ENCODE data around the gene IQCH. TPM values are rescaled to one million over a fixed set of nuclear protein-coding genes. Genes with fewer than 3 reads are reported as not detected.

IQCH gene
- total RNA-seq, 1 donor from 2014 or later, result 1.5 TPM

DNA sequence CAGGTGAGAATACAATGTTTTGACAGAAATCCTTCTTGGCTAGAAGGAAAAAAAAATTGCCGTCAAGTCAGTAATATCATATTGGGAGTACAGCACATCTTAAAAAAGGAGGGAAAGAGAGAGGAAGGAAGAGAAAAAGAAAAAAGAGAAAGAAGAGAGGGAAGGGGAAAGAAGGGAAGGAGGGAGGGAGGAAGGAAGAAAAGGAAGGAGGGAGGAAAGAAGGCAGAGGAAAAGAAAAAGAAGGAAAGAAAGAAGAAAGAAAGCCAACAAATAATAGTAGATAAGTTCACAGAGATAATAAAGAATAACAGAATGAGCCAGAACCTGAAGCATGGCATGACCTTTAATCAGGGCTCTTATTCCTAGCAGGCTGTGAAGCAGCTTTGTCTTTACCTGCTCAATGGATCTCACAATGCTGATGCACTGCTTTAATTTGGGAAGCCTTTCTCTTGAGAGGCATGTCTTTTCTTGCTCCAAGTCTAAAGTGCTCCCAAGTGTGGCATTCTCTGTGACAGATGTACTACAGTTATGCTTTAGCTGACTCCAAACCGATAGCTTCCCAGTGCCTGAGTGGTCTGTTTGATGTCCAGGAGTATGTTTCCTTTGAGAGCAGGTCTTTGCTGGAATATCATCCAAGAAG, 114.9 kb downstream of the IQCH start:
- no peak for DNase-seq (ENCODE audit: extremely low spot score in 2 of 2)
- intact Hi-C loops (cut with DNase I), result no loop called here
- no peaks in the 10 kb centered on the region for H3K36me3 ChIP-seq
- no peak overlapping the region for H3K4me3 ChIP-seq
- TF ChIP-seq POLR2AphosphoS5 (IDR thresholded peaks at IDR 0.05; ENCODE audit: insufficient read depth in 1 of 2, low read depth in 1 of 2) (no peak), POLR2A (IDR thresholded peaks at IDR 0.05) (no peak)
- TF ChIP-seq, protein P1, sequence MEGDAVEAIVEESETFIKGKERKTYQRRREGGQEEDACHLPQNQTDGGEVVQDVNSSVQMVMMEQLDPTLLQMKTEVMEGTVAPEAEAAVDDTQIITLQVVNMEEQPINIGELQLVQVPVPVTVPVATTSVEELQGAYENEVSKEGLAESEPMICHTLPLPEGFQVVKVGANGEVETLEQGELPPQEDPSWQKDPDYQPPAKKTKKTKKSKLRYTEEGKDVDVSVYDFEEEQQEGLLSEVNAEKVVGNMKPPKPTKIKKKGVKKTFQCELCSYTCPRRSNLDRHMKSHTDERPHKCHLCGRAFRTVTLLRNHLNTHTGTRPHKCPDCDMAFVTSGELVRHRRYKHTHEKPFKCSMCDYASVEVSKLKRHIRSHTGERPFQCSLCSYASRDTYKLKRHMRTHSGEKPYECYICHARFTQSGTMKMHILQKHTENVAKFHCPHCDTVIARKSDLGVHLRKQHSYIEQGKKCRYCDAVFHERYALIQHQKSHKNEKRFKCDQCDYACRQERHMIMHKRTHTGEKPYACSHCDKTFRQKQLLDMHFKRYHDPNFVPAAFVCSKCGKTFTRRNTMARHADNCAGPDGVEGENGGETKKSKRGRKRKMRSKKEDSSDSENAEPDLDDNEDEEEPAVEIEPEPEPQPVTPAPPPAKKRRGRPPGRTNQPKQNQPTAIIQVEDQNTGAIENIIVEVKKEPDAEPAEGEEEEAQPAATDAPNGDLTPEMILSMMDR (IDR thresholded peaks at IDR 0.05), result no peak
- no peaks in the 10 kb centered on the region for H3K27me3 ChIP-seq
- H3K27ac ChIP-seq, result no peak overlapping the region
- H3K9me3 ChIP-seq, result no peaks in the 10 kb centered on the region
- H3K4me1 ChIP-seq, result no peaks in the 10 kb centered on the region

DNA sequence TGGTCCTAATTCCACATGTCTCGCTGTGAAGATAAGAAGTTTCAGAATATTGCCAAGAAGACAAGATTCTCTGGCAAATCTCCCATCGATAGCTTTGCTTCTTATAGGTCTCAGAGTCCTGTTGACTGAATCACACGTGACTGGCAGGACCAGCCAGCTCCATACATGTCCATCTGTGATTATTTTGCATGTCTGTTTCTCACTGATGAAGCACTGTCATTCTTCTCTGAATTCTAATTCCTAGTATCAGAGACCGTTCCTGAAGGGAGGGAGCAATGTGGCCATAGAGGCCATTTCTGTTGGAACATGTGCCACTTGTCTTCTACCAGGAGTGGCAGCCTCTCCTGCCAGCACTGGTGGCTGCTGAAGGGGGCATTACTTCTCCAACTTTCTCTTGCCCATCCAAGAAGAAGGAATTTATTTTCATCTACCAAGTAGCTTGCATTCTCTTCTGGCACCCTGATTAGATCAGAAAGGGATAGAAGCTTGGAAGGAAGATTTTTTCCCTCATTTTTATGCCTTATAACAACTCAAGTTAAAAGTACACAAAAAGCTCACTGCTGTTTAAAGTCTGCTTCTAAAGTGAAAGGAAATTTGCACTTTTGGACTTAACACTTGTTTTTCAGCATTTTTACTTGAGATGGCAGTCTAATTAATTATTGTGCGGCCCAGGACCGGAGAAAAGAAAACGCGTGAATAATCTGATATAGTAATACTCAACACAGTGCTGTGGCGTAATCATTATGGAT, 115.8 kb downstream of the IQCH start:
- H3K27ac ChIP-seq, result no peak overlapping the region
- intact Hi-C loops (cut with DNase I), result no loop called here
- H3K4me3 ChIP-seq, result no peak overlapping the region
- TF ChIP-seq POLR2AphosphoS5 (IDR thresholded peaks at IDR 0.05; ENCODE audit: insufficient read depth in 1 of 2, low read depth in 1 of 2) (no peak), POLR2A (IDR thresholded peaks at IDR 0.05) (no peak)
- TF ChIP-seq, protein P1 (IDR thresholded peaks at IDR 0.05), result no peak
- H3K9me3 ChIP-seq, result no peaks in the 10 kb centered on the region
- no peaks in the 10 kb centered on the region for H3K27me3 ChIP-seq
- H3K4me1 ChIP-seq, result no peaks in the 10 kb centered on the region
- DNase-seq (ENCODE audit: extremely low spot score in 2 of 2), result no peak
- H3K36me3 ChIP-seq, result no peaks in the 10 kb centered on the region

DNA sequence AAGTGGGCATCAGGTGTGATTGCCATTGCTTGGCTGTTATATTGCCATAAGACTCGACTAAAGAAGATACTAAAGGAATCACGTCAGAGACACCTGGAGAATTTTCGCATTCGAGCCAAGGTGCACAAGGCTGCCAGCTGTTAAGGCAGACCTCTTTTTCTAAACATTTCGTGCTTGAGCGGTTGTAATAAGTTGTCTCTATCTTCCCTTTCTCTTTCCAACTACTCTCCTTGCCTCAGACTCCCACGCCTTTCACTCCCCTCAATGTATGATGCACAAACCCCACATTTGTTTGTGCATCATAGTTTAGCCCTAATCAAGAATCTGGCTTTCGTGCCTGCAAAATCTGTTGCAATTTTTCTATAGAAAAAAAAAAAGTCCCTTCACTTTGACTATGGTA, 118.0 kb downstream of the IQCH start:
- no peaks in the 10 kb centered on the region for H3K27me3 ChIP-seq
- H3K4me3 ChIP-seq, result no peak overlapping the region
- intact Hi-C loops (cut with DNase I), result no loop called here
- no peaks in the 10 kb centered on the region for H3K4me1 ChIP-seq
- no peaks in the 10 kb centered on the region for H3K36me3 ChIP-seq
- no peaks in the 10 kb centered on the region for H3K9me3 ChIP-seq
- DNase-seq (ENCODE audit: extremely low spot score in 2 of 2), result no peak
- TF ChIP-seq, protein P1 (IDR thresholded peaks at IDR 0.05), result no peak
- no peak for TF ChIP-seq POLR2A (IDR thresholded peaks at IDR 0.05)
- no peak for TF ChIP-seq POLR2AphosphoS5 (IDR thresholded peaks at IDR 0.05; ENCODE audit: insufficient read depth in 1 of 2, low read depth in 1 of 2)
- no peak overlapping the region for H3K27ac ChIP-seq

DNA sequence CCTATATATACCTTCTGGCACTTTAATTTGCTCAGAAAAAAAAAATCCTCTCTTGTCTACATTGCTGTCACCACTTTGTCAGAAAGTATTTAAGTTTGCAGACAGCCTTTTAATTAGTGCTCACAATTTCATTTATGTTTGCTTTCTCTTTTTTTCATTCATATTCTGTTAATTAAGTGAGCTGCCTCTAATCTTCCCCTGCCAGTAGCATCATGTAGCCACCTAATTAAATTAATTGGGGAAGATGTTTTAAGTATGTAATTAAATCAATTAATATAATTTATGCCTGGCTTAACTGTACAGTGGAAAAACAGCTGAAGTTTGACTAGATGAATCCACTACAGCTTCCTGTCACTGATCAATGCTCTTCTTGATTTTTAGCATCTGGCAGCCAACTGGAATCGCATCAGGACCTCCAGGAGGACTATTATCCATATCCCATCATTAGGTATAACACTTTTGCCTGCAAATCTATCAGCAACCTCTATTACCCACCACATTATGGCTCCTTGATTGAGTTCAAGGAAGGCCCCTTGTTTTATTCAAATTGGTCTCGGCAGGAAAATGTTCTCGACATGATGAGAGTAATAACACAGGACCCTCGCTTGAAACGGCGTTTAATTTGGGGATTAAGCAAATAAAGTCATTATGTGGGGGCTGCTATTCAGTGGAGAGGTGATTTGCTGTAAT, 118.5 kb downstream of the IQCH start:
- Histone ChIP-seq H3K4me1 (no peaks in the 10 kb centered on the region), H3K27me3 (no peaks in the 10 kb centered on the region), H3K36me3 (no peaks in the 10 kb centered on the region), H3K27ac (no peak overlapping the region), H3K4me3 (no peak overlapping the region), H3K9me3 (no peaks in the 10 kb centered on the region)
- intact Hi-C loops (cut with DNase I), result no loop called here
- no peak for DNase-seq (ENCODE audit: extremely low spot score in 2 of 2)
- TF ChIP-seq POLR2A (IDR thresholded peaks at IDR 0.05) (no peak), POLR2AphosphoS5 (IDR thresholded peaks at IDR 0.05; ENCODE audit: insufficient read depth in 1 of 2, low read depth in 1 of 2) (no peak)
- TF ChIP-seq, protein P1 (IDR thresholded peaks at IDR 0.05), result no peak

Data from vagina (tissue), 2 donors.